Measurements from ENCODE around the gene WDFY1.
A peak's percentile ranks its signal among the peaks of the same experiment; 100 is the strongest.

The WDFY1 gene

GRCh38 chr2:223856584-223856983 is 88.6 kb downstream of the WDFY1 start:
- DNase-seq (ENCODE audit: low read depth), result no peak

- no peak for DNase-seq (ENCODE audit: low read depth)
Observed at GRCh38 chr2:223856021-223856420, 89.1 kb downstream of the WDFY1 start.

- DNase-seq (ENCODE audit: low read depth), result no peak
Observed at GRCh38 chr2:223855426-223855825, 89.7 kb downstream of the WDFY1 start.

GRCh38 chr2:223854741-223855140 is 90.4 kb downstream of the WDFY1 start:
- no peak for DNase-seq (ENCODE audit: low read depth)

- DNase-seq (ENCODE audit: low read depth), result no peak
Observed at GRCh38 chr2:223853425-223853837, 91.7 kb downstream of the WDFY1 start.

GRCh38 chr2:223852281-223852795 is 92.8 kb downstream of the WDFY1 start:
- no peak for DNase-seq (ENCODE audit: low read depth)

GRCh38 chr2:223847410-223847809 is 97.7 kb downstream of the WDFY1 start:
- no peak for DNase-seq (ENCODE audit: low read depth)

- DNase-seq (ENCODE audit: low read depth), result no peak
Observed at GRCh38 chr2:223846515-223846914, 98.6 kb downstream of the WDFY1 start.

GRCh38 chr2:223841436-223842190 is 103.5 kb downstream of the WDFY1 start:
- no peak for DNase-seq (ENCODE audit: low read depth)

GRCh38 chr2:223837287-223838061 is 107.7 kb downstream of the WDFY1 start, which contains the start of gene AP1S3:
Gene AP1S3 (minus strand): TSS chr2:223837582. CDS start chr2:223837450, 132 bp downstream.
- peak; percentile 53 for DNase-seq (ENCODE audit: low read depth)

- no peak for DNase-seq (ENCODE audit: low read depth)
Observed at GRCh38 chr2:223835701-223836532, 109.2 kb downstream of the WDFY1 start.

- DNase-seq (ENCODE audit: low read depth), result no peak
Observed at GRCh38 chr2:223834431-223834830, 110.7 kb downstream of the WDFY1 start.

GRCh38 chr2:223832241-223832903 is 112.8 kb downstream of the WDFY1 start:
- no peak for DNase-seq (ENCODE audit: low read depth)

- DNase-seq (ENCODE audit: low read depth), result no peak
Observed at GRCh38 chr2:223829128-223829527, 116.0 kb downstream of the WDFY1 start.

- DNase-seq (ENCODE audit: low read depth), result no peak
Observed at GRCh38 chr2:223828314-223828713, 116.8 kb downstream of the WDFY1 start.

- no peak for DNase-seq (ENCODE audit: low read depth)
Observed at GRCh38 chr2:223826995-223827394, 118.1 kb downstream of the WDFY1 start.

All from T follicular helper cell (primary cell).